Measurements from ENCODE around the gene F7. TPM values are rescaled to one million over a fixed set of nuclear protein-coding genes. Genes with fewer than 3 reads are reported as not detected.

The F7 gene
- total RNA-seq, 4 donors from 2014 or later: 0.17 TPM; not detected in 3

GRCh38 chr13:113161433-113161832 is 55.8 kb downstream of the F7 start:
- TF ChIP-seq CTCF (IDR thresholded peaks at IDR 0.05; ENCODE audit: low read depth): no peak

- TF ChIP-seq CTCF (IDR thresholded peaks at IDR 0.05; ENCODE audit: low read depth): no peak
Observed at GRCh38 chr13:113162783-113163685, 57.4 kb downstream of the F7 start.

DNA sequence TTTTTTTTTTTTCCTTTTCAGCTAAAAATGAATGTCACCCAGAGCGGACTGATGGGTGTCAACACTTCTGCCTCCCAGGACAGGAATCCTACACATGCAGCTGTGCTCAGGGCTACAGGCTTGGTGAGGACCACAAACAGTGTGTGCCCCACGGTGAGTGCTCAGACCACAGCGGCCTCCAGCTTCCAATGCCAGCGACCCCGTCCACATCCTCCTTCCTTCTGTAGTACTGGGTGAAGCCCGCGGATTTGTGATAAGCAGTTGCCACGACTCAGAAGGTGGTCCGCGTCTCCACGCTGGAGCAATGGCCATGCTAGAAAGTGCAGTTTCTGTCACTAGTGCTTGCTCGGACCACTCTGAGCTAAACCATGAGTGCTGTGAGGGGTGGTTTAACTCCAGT is 58.9 kb downstream of the F7 start:
- no peak for TF ChIP-seq CTCF (IDR thresholded peaks at IDR 0.05; ENCODE audit: low read depth)

GRCh38 chr13:113166266-113166665 is 60.7 kb downstream of the F7 start:
- no peak for TF ChIP-seq CTCF (IDR thresholded peaks at IDR 0.05; ENCODE audit: low read depth)

DNA sequence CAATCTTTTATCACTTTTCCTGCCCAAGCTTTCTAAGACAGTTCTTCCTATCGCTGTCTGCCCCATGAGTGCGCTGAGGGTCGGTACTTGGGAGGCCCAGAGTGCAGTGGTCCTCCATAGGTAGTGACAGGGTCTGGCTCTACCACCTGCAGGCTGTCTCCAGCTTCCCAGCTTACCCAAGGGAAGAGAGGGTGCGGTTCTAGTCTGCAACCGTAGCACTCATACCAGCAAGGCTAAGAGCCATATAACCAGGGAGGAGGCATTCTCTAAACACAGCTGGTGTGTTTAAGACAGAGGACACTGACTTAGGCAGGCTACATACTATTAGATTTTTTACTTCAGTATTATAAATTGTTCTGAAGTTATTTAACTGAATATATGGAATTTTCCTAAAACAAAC is 61.1 kb downstream of the F7 start:
- TF ChIP-seq CTCF (IDR thresholded peaks at IDR 0.05; ENCODE audit: low read depth): no peak

DNA sequence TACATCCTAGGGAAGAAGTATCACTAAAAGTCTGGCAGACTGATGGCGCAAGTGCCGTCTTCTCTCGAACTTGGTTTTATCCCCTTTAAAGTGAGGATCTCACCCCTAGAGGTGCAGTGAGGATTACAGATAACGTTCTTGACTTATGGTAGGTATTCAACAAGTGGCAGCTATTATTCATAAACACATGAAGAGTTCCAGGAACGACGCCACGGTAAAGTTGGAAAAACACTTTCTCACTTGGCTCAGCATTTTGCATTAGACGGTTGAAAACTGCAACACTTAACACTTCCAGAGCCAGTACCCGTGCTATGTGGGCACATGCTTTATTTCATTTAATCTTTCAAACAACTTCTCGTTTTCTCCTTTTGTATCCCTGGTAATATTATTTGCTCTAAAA is 61.6 kb downstream of the F7 start:
- no peak for TF ChIP-seq CTCF (IDR thresholded peaks at IDR 0.05; ENCODE audit: low read depth)

DNA sequence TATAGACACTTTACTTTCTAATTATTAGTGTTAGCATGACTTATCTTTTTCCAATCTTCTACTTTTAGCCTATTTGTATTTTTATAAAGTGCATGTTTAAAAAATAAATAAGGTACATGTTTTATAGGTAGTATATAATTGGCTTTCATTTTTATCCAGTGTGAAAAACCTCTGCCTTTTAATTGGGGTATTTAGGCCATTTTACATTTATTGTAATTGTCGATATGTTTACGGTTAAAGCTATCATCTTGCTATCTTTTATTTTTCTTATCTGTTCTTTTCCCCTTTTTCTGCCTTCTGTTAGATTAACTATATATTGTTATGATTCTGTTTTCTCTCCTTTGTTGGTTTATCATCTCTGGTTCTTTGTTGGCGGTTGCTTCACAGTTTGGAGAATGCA is 62.0 kb downstream of the F7 start:
- TF ChIP-seq CTCF (IDR thresholded peaks at IDR 0.05; ENCODE audit: low read depth): no peak
